GM19025 (cell line): ENCODE data around the gene BUB1B.

ENCODE experiments used
- ATAC-seq: cut with Tn5 transposase; IDR thresholded peaks from one replicate; pipeline ENCODE4 v1.9.1; 2021; ENCODE audit warnings: mild to moderate bottlenecking, low read depth, moderate library complexity; ENCODE audit not compliant: unreplicated experiment

BUB1B gene

GRCh38 chr15:40239693-40240618 is 79.1 kb downstream of the BUB1B start:
- no peak for ATAC-seq

- ATAC-seq: no peak
Observed at GRCh38 chr15:40240619-40241221, 79.9 kb downstream of the BUB1B start.

GRCh38 chr15:40241269-40242212 is 80.7 kb downstream of the BUB1B start:
- ATAC-seq: no peak

GRCh38 chr15:40242213-40242599 is 81.3 kb downstream of the BUB1B start:
- ATAC-seq: no peak

GRCh38 chr15:40242601-40243000 is 81.7 kb downstream of the BUB1B start:
- ATAC-seq: no peak

- ATAC-seq: no peak
Observed at GRCh38 chr15:40243126-40243810, 82.4 kb downstream of the BUB1B start.

GRCh38 chr15:40244961-40245523 is 84.2 kb downstream of the BUB1B start:
- no peak for ATAC-seq

GRCh38 chr15:40245666-40246450 is 85.0 kb downstream of the BUB1B start:
- ATAC-seq: no peak

- no peak for ATAC-seq
Observed at GRCh38 chr15:40246496-40247280, 85.8 kb downstream of the BUB1B start.

GRCh38 chr15:40247406-40247971 is 86.6 kb downstream of the BUB1B start:
- no peak for ATAC-seq

- no peak for ATAC-seq
Observed at GRCh38 chr15:40248006-40248783, 87.3 kb downstream of the BUB1B start.

GRCh38 chr15:40249477-40250303 is 88.8 kb downstream of the BUB1B start:
- no peak for ATAC-seq

- ATAC-seq: no peak
Observed at GRCh38 chr15:40250304-40250656, 89.4 kb downstream of the BUB1B start.

GRCh38 chr15:40250771-40251483 is 90.1 kb downstream of the BUB1B start:
- ATAC-seq: no peak

- no peak for ATAC-seq
Observed at GRCh38 chr15:40251486-40252140, 90.7 kb downstream of the BUB1B start.

GRCh38 chr15:40252141-40252437 is 91.2 kb downstream of the BUB1B start:
- no peak for ATAC-seq
